ENCODE data around the gene MPG.

- no peak for TF ChIP-seq RBBP5 (IDR thresholded peaks at IDR 0.05; ENCODE audit: borderline replicate concordance, low read depth, low read length)
- no peak for TF ChIP-seq CTCF (IDR thresholded peaks at IDR 0.05; ENCODE audit: control extremely low read depth in 1 of 3, insufficient read depth in 1 of 3, low read depth in 1 of 3, low read length in 3 of 3)
- TF ChIP-seq KDM5A (IDR thresholded peaks at IDR 0.05; ENCODE audit: low read length), result no peak
- TF ChIP-seq TEAD4 (IDR thresholded peaks at IDR 0.05; ENCODE audit: low read depth, low read length), result no peak
- no peak for TF ChIP-seq POLR2A (IDR thresholded peaks at IDR 0.05; ENCODE audit: control extremely low read depth in 1 of 2, low read depth in 2 of 2, low read length in 2 of 2)
- no peak for TF ChIP-seq POLR2AphosphoS5 (IDR thresholded peaks at IDR 0.05; ENCODE audit: low read depth, low read length)
- TF ChIP-seq CHD1 (IDR thresholded peaks at IDR 0.05; ENCODE audit: low read depth, low read length), result no peak
- no peak for TF ChIP-seq YY1 (IDR thresholded peaks at IDR 0.05; ENCODE audit: low read depth, low read length)
- no peak for TF ChIP-seq TAF7 (optimal IDR thresholded peaks at IDR 0.05; ENCODE audit: borderline replicate concordance, low read depth, low read length)
Observed at GRCh38 chr16:78444-79150, 572 bp downstream of the MPG start.

Data from H1 (cell line).